ENCODE results near the gene ANKS1A.

ANKS1A gene

GRCh38 chr6:35078896-35079295, 189.8 kb downstream of the ANKS1A start:
- DNase-seq (ENCODE audit: low read depth, low spot score), result no peak
- no peak for TF ChIP-seq CTCF (IDR thresholded peaks at IDR 0.05; ENCODE audit: low read depth, low read length)
- no peak overlapping the region for H3K4me3 ChIP-seq (ENCODE audit: low read depth, low read length)
- in situ Hi-C loops (cut with HindIII; ENCODE audit: low sequenced_read_pairs), result no loop called here

GRCh38 chr6:35079311-35080000, 190.4 kb downstream of the ANKS1A start:
- H3K4me3 ChIP-seq (ENCODE audit: low read depth, low read length), result no peak overlapping the region
- no peak for DNase-seq (ENCODE audit: low read depth, low spot score)
- in situ Hi-C loops (cut with HindIII; ENCODE audit: low sequenced_read_pairs), result no loop called here
- TF ChIP-seq CTCF (IDR thresholded peaks at IDR 0.05; ENCODE audit: low read depth, low read length), result no peak

- in situ Hi-C loops (cut with HindIII; ENCODE audit: low sequenced_read_pairs), result no loop called here
- TF ChIP-seq CTCF (IDR thresholded peaks at IDR 0.05; ENCODE audit: low read depth, low read length), result no peak
- no peak for DNase-seq (ENCODE audit: low read depth, low spot score)
- no peak overlapping the region for H3K4me3 ChIP-seq (ENCODE audit: low read depth, low read length)
Measured at GRCh38 chr6:35080016-35080680, 191.1 kb downstream of the ANKS1A start.

- peak; percentile 6 for TF ChIP-seq CTCF (IDR thresholded peaks at IDR 0.05; ENCODE audit: low read depth, low read length)
- DNase-seq (ENCODE audit: low read depth, low spot score), result no peak
- in situ Hi-C loops (cut with HindIII; ENCODE audit: low sequenced_read_pairs), result no loop called here
- no peak overlapping the region for H3K4me3 ChIP-seq (ENCODE audit: low read depth, low read length)
Measured at GRCh38 chr6:35080821-35081425, 191.9 kb downstream of the ANKS1A start.

GRCh38 chr6:35081426-35081851, 192.4 kb downstream of the ANKS1A start:
- in situ Hi-C loops (cut with HindIII; ENCODE audit: low sequenced_read_pairs), result no loop called here
- no peak for TF ChIP-seq CTCF (IDR thresholded peaks at IDR 0.05; ENCODE audit: low read depth, low read length)
- H3K4me3 ChIP-seq (ENCODE audit: low read depth, low read length), result no peak overlapping the region
- DNase-seq (ENCODE audit: low read depth, low spot score), result peak; percentile 69

- in situ Hi-C loops (cut with HindIII; ENCODE audit: low sequenced_read_pairs), result no loop called here
- TF ChIP-seq CTCF (IDR thresholded peaks at IDR 0.05; ENCODE audit: low read depth, low read length), result no peak
- DNase-seq (ENCODE audit: low read depth, low spot score), result no peak
- H3K4me3 ChIP-seq (ENCODE audit: low read depth, low read length), result no peak overlapping the region
Measured at GRCh38 chr6:35082046-35082732, 193.1 kb downstream of the ANKS1A start.

All from astrocyte of the spinal cord (primary cell).